Activated T-helper 1 cell treated with anti-CD3 and anti-CD28 coated beads, Interleukin-2, amount 50 U/mL, for 16 hours (primary cell): ENCODE results near the gene CYTH4.
"Not testable (repeated sequence)": the region's sequence is repeated elsewhere in the genome, so short reads cannot be mapped to it uniquely, and the experiment has no call there.

ENCODE experiments used
- DNase-seq, 2 donors: peaks; one replicate each; pipeline ENCODE4 v3.0.0-alpha.2; 2020; ENCODE audit warnings: low read depth in 1 of 2, low spot score in 1 of 2

CYTH4 gene

GRCh38 chr22:37326726-37327125, 44.4 kb downstream of the CYTH4 start:
- DNase-seq, result no peak

GRCh38 chr22:37328017-37328416, 45.7 kb downstream of the CYTH4 start:
- no peak for DNase-seq

GRCh38 chr22:37328538-37329237, 46.4 kb downstream of the CYTH4 start:
- DNase-seq, result not testable (repeated sequence)

- DNase-seq, result no peak
Measured at GRCh38 chr22:37329238-37330140, 47.2 kb downstream of the CYTH4 start.

- DNase-seq, result no peak
Measured at GRCh38 chr22:37330200-37331033, 48.1 kb downstream of the CYTH4 start.

- no peak for DNase-seq
Measured at GRCh38 chr22:37331034-37331428, 48.7 kb downstream of the CYTH4 start.

GRCh38 chr22:37331856-37332536, 49.7 kb downstream of the CYTH4 start:
- DNase-seq, result no peak

- DNase-seq, result no peak
Measured at GRCh38 chr22:37333724-37334460, 51.6 kb downstream of the CYTH4 start.

- no peak for DNase-seq
Measured at GRCh38 chr22:37334461-37334858, 52.2 kb downstream of the CYTH4 start.

- DNase-seq, result no peak
Measured at GRCh38 chr22:37334859-37335805, 52.8 kb downstream of the CYTH4 start.

- no peak for DNase-seq
Measured at GRCh38 chr22:37335806-37336199, 53.5 kb downstream of the CYTH4 start.

- no peak for DNase-seq
Measured at GRCh38 chr22:37336579-37336978, 54.3 kb downstream of the CYTH4 start.

GRCh38 chr22:37337204-37337943, 55.1 kb downstream of the CYTH4 start:
- no peak for DNase-seq

- no peak for DNase-seq
Measured at GRCh38 chr22:37338539-37339246, 56.4 kb downstream of the CYTH4 start.

GRCh38 chr22:37340331-37341262, 58.3 kb downstream of the CYTH4 start:
- DNase-seq, result no peak

- no peak for DNase-seq
Measured at GRCh38 chr22:37342065-37342464, 59.8 kb downstream of the CYTH4 start.

- DNase-seq, result no peak
Measured at GRCh38 chr22:37343348-37343747, 61.0 kb downstream of the CYTH4 start.
